WTC11 (cell line): ENCODE measurements around the gene VPS25. TPM values are rescaled to one million over a fixed set of nuclear protein-coding genes. Genes with fewer than 3 reads are reported as not detected.

Source experiments
- ATAC-seq: fragments of 200-7000 bp; cut with Tn5 transposase; 2 replicates; pipeline ENCODE4 v1.10.0; 2021; ENCODE audit warnings: mild to moderate bottlenecking, moderate library complexity
- CTCF ChIA-PET: fragments of 300-600 bp; sonication (Branson Sonifier 250); formaldehyde crosslinking; loops from one replicate; lab custom pipeline; 2021; ENCODE audit warnings: antibody characterized with exemption; lab: Charles Lee
- POLR2A ChIA-PET: fragments of 350-600 bp; sonication (Branson Sonifier 250); formaldehyde crosslinking; loops from one replicate; lab custom pipeline; 2021; ENCODE audit warnings: antibody characterized with exemption; lab: Charles Lee
- DNase-seq: peaks from one replicate; pipeline ENCODE4 v3.0.0; 2021; ENCODE audit warnings: low spot score
- H3K27ac Mint-ChIP-seq: 2 replicates; pipeline ENCODE4 v1.8.0; 2021; ENCODE audit warnings: mixed read lengths
- H3K27me3 Mint-ChIP-seq: 2 replicates; pipeline ENCODE4 v1.8.0; 2021; ENCODE audit warnings: low read depth, mild to moderate bottlenecking, moderate library complexity, mixed read lengths
- H3K36me3 Mint-ChIP-seq: 2 replicates; pipeline ENCODE4 v1.8.0; 2021; ENCODE audit warnings: mixed read lengths
- H3K4me1 Mint-ChIP-seq: 2 replicates; pipeline ENCODE4 v1.8.0; 2022; ENCODE audit warnings: mixed read lengths
- H3K4me3 Mint-ChIP-seq: 2 replicates; pipeline ENCODE4 v1.8.0; 2021; ENCODE audit warnings: mild to moderate bottlenecking, moderate library complexity, mixed read lengths
- H3K9me3 Mint-ChIP-seq: 2 replicates; pipeline ENCODE4 v1.8.0; 2021; ENCODE audit warnings: mixed read lengths
- CDX4 ChIP-seq: fragments of 250-450 bp; sonication (Bioruptor Pico); IDR thresholded peaks from 2 replicates; pipeline ENCODE4 v1.9.0; 2021; ENCODE audit warnings: moderate library complexity, mild to moderate bottlenecking, inconsistent platforms, borderline replicate concordance
- E2F1 ChIP-seq: sonication (generic); formaldehyde crosslinking; IDR thresholded peaks from 2 replicates; pipeline ENCODE4 v1.8.0; 2022; ENCODE audit warnings: mild to moderate bottlenecking, missing genetic modification reagents
- ESRRA ChIP-seq: sonication (generic); formaldehyde crosslinking; IDR thresholded peaks from 2 replicates; pipeline ENCODE4 v1.8.1; 2022; ENCODE audit warnings: mild to moderate bottlenecking, missing genetic modification reagents, borderline replicate concordance
- FOXJ3 ChIP-seq: sonication (generic); formaldehyde crosslinking; IDR thresholded peaks from 2 replicates; pipeline ENCODE4 v1.9.0; 2021; ENCODE audit warnings: missing genetic modification reagents, mild to moderate bottlenecking, borderline replicate concordance
- FOXK1 ChIP-seq: sonication (generic); formaldehyde crosslinking; IDR thresholded peaks from 2 replicates; pipeline ENCODE4 v1.8.0; 2022; ENCODE audit warnings: mild to moderate bottlenecking, moderate library complexity, missing genetic modification reagents
- PRRX2 ChIP-seq: fragments of 250-450 bp; sonication (Bioruptor Pico); IDR thresholded peaks from 2 replicates; pipeline ENCODE4 v1.8.0; 2021; ENCODE audit warnings: mild to moderate bottlenecking
- total RNA-seq: library from RNA; stranded (reverse); gene quantifications from 3 replicates; pipeline ENCODE4 v1.2.3, GENCODE V29; 2021
- TF ChIP-seq, protein P1 (sequence below): fragments of 250-450 bp; sonication (Bioruptor Pico); conservative IDR thresholded peaks from 2 replicates; pipeline ENCODE4 v1.9.0; 2021; ENCODE audit warnings: mild to moderate bottlenecking
- TF ChIP-seq, protein P2 (sequence below): sonication (generic); formaldehyde crosslinking; IDR thresholded peaks from 2 replicates; pipeline ENCODE4 v1.8.1; 2023; ENCODE audit warnings: mild to moderate bottlenecking, moderate library complexity, missing genetic modification reagents
- TF ChIP-seq, protein P3 (sequence below): sonication (generic); formaldehyde crosslinking; IDR thresholded peaks from 2 replicates; pipeline ENCODE4 v1.8.0; 2023; ENCODE audit warnings: missing genetic modification reagents, mild to moderate bottlenecking, borderline replicate concordance

VPS25 gene
- total RNA-seq, 1 experiment from 2014 or later, result 98.6 TPM

- TF ChIP-seq, protein P1, sequence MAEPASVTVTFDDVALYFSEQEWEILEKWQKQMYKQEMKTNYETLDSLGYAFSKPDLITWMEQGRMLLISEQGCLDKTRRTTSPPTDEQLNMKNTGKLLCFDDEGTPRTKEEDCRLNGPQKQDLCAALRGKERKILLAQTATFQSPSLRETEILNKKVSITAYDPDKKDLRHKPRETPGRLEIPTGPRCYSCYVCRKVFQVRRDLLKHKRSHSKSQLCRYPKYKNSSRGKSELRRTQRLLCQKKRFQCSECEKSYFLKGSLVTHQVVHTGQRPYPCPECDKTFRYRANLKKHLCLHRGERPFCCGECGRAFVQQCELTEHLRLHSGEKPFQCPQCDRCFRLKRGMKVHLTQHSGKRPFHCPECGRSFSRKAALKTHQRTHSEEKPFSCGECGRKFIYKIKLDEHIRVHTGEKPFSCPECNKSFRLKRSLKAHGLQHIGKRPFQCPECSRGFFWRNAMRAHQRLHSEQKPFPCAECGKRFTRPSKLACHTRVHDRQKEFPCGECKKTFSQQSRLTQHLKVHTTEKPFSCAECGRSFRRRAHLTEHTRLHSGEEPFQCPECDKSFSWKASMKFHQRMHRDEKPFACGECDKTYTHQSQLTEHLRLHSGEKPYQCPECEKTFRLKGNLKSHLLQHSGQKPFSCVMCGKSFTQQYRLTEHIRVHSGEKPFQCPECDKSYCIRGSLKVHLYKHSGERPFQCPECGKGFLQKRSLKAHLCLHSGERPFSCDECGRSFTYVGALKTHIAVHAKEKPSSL (CRISPR knock-in tag), result no peak
- no peak for TF ChIP-seq CDX4 (CRISPR knock-in tag)
- TF ChIP-seq FOXK1, result no peak
- no peak for TF ChIP-seq E2F1
- ChIA-PET CTCF (interaction anchor here (0.6 to 4.5 kb wide), 4 partner anchors 18 to 1210 kb away, joined by 3 to 39 read pairs (median 10); partner anchors contain the start of gene BECN1), POLR2A (no interaction called here)
- peaks cover 48% of the 10 kb centered on the region for H3K27me3 Mint-ChIP-seq
- H3K27ac Mint-ChIP-seq, result no peak overlapping the region
- ATAC-seq (no peak), DNase-seq (no peak)
- peaks cover 20% of the 10 kb centered on the region for H3K4me1 Mint-ChIP-seq
- H3K4me3 Mint-ChIP-seq, result peak overlapping the region; percentile 70
- peaks cover 14% of the 10 kb centered on the region for H3K36me3 Mint-ChIP-seq
- no peaks in the 10 kb centered on the region for H3K9me3 Mint-ChIP-seq
Observed at GRCh38 chr17:42781639-42782165, 8.5 kb downstream of the VPS25 start.

GRCh38 chr17:42782166-42783061 lies 9.2 kb downstream of the VPS25 start:
- H3K36me3 Mint-ChIP-seq, result peaks cover 10% of the 10 kb centered on the region
- DNase-seq, result no peak
- ATAC-seq, result no peak

More at GRCh38 chr17:42782166-42783061, 9.2 kb downstream of the VPS25 start:
- Mint-ChIP-seq H3K27me3 (peaks cover 50% of the 10 kb centered on the region), H3K4me3 (no peak overlapping the region), H3K4me1 (peaks cover 20% of the 10 kb centered on the region), H3K9me3 (no peaks in the 10 kb centered on the region), H3K27ac (no peak overlapping the region)
- CTCF ChIA-PET, result interaction anchor here (0.6 to 4.5 kb wide), 3 partner anchors 19 to 1209 kb away, joined by 3 to 39 read pairs (median 6); partner anchors contain the start of gene BECN1
- POLR2A ChIA-PET, result no interaction called here
- TF ChIP-seq, protein P2, sequence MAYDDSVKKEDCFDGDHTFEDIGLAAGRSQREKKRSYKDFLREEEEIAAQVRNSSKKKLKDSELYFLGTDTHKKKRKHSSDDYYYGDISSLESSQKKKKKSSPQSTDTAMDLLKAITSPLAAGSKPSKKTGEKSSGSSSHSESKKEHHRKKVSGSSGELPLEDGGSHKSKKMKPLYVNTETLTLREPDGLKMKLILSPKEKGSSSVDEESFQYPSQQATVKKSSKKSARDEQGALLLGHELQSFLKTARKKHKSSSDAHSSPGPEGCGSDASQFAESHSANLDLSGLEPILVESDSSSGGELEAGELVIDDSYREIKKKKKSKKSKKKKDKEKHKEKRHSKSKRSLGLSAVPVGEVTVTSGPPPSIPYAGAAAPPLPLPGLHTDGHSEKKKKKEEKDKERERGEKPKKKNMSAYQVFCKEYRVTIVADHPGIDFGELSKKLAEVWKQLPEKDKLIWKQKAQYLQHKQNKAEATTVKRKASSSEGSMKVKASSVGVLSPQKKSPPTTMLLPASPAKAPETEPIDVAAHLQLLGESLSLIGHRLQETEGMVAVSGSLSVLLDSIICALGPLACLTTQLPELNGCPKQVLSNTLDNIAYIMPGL (CRISPR knock-in tag), result no peak
- no peak for TF ChIP-seq PRRX2
- TF ChIP-seq ESRRA (CRISPR knock-in tag), result no peak
- TF ChIP-seq FOXJ3 (CRISPR knock-in tag), result no peak
- TF ChIP-seq, protein P3, sequence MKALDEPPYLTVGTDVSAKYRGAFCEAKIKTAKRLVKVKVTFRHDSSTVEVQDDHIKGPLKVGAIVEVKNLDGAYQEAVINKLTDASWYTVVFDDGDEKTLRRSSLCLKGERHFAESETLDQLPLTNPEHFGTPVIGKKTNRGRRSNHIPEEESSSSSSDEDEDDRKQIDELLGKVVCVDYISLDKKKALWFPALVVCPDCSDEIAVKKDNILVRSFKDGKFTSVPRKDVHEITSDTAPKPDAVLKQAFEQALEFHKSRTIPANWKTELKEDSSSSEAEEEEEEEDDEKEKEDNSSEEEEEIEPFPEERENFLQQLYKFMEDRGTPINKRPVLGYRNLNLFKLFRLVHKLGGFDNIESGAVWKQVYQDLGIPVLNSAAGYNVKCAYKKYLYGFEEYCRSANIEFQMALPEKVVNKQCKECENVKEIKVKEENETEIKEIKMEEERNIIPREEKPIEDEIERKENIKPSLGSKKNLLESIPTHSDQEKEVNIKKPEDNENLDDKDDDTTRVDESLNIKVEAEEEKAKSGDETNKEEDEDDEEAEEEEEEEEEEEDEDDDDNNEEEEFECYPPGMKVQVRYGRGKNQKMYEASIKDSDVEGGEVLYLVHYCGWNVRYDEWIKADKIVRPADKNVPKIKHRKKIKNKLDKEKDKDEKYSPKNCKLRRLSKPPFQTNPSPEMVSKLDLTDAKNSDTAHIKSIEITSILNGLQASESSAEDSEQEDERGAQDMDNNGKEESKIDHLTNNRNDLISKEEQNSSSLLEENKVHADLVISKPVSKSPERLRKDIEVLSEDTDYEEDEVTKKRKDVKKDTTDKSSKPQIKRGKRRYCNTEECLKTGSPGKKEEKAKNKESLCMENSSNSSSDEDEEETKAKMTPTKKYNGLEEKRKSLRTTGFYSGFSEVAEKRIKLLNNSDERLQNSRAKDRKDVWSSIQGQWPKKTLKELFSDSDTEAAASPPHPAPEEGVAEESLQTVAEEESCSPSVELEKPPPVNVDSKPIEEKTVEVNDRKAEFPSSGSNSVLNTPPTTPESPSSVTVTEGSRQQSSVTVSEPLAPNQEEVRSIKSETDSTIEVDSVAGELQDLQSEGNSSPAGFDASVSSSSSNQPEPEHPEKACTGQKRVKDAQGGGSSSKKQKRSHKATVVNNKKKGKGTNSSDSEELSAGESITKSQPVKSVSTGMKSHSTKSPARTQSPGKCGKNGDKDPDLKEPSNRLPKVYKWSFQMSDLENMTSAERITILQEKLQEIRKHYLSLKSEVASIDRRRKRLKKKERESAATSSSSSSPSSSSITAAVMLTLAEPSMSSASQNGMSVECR (CRISPR knock-in tag), result no peak
